PC-9 (cell line): ENCODE data around the gene MAPK8IP3. TPM values are rescaled to one million over a fixed set of nuclear protein-coding genes. Genes with fewer than 3 reads are reported as not detected.

ENCODE experiments used
- BruUV-seq: library from RNA; stranded (reverse); fragments of 400-500 nt; replicated peaks from 2 replicates; lab custom pipeline; 2021; lab: Mats Ljungman, UMichigan
- CTCF ChIA-PET: fragments of 300-600 bp; sonication (Branson Sonifier 250); formaldehyde crosslinking; loops from one replicate; lab custom pipeline; 2022; ENCODE audit warnings: antibody characterized with exemption; lab: Charles Lee
- POLR2A ChIA-PET: fragments of 300-600 bp; sonication (Branson Sonifier 250); formaldehyde crosslinking; loops from one replicate; lab custom pipeline; 2022; ENCODE audit warnings: antibody characterized with exemption; ENCODE audit not compliant: unreplicated experiment; lab: Charles Lee
- DNase-seq, 2 experiments: peaks; one replicate each; pipeline versions ENCODE4 v3.0.0 to v3.0.0-alpha.2; 2015 to 2022; ENCODE audit warnings: mixed read lengths in 1 of 2
- H2AFZ ChIP-seq: fragments of 200-600 bp; sonication (generic); 2 replicates; pipeline ENCODE4 v1.8.1; 2017; ENCODE audit warnings: antibody characterized with exemption
- H3F3A ChIP-seq: fragments of 200-600 bp; sonication (generic); 2 replicates; pipeline ENCODE4 v1.8.1; 2017; ENCODE audit warnings: antibody characterized with exemption, mild to moderate bottlenecking, low read depth; ENCODE audit not compliant: insufficient read depth
- H3K27ac ChIP-seq: fragments of 200-600 bp; sonication (generic); 2 replicates; pipeline ENCODE4 v1.6.1; 2016; ENCODE audit warnings: mixed run types
- H3K27me3 ChIP-seq: fragments of 200-600 bp; sonication (generic); 2 replicates; pipeline ENCODE4 v1.6.1; 2016; ENCODE audit warnings: low read depth, mixed run types; ENCODE audit not compliant: insufficient read depth
- H3K36me3 ChIP-seq: fragments of 200-600 bp; sonication (generic); 2 replicates; pipeline ENCODE4 v1.6.1; 2016; ENCODE audit warnings: low read depth, mixed run types
- H3K4me1 ChIP-seq: fragments of 200-600 bp; sonication (generic); replicated peaks from 2 replicates; pipeline ENCODE4 v1.6.1; 2016; ENCODE audit warnings: mixed run types; ENCODE audit not compliant: insufficient read depth
- H3K4me2 ChIP-seq: fragments of 200-600 bp; sonication (generic); 2 replicates; pipeline ENCODE4 v1.6.1; 2017; ENCODE audit warnings: mixed run types
- H3K4me3 ChIP-seq: fragments of 200-600 bp; sonication (generic); 2 replicates; pipeline ENCODE4 v1.6.1; 2016; ENCODE audit warnings: mixed run types
- H3K79me2 ChIP-seq: fragments of 200-600 bp; sonication (generic); 2 replicates; pipeline ENCODE4 v1.6.1; 2017; ENCODE audit warnings: low read depth, mixed run types
- H3K9me2 ChIP-seq: fragments of 200-600 bp; sonication (generic); 2 replicates; pipeline ENCODE4 v1.8.1; 2017; ENCODE audit warnings: mild to moderate bottlenecking; ENCODE audit not compliant: insufficient read depth
- H3K9me3 ChIP-seq: fragments of 200-600 bp; sonication (generic); 2 replicates; pipeline ENCODE4 v1.8.1; 2016; ENCODE audit warnings: low read depth; ENCODE audit not compliant: insufficient read depth
- H4K20me1 ChIP-seq: fragments of 200-600 bp; sonication (generic); 2 replicates; pipeline ENCODE4 v1.8.1; 2017; ENCODE audit not compliant: insufficient read depth
- EZH2 ChIP-seq: fragments of 200-600 bp; sonication (generic); IDR thresholded peaks from 2 replicates; pipeline ENCODE4 v1.8.0; 2017; ENCODE audit warnings: antibody characterized with exemption, low read depth
- intact Hi-C: fragments of 100-400 bp; cut with micrococcal nuclease; formaldehyde crosslinking; loops from one replicate; pipeline ENCODE4 v1.10.0; 2022; ENCODE audit not compliant: unreplicated experiment
- total RNA-seq: library from RNA; stranded (reverse); gene quantifications from 2 replicates; pipeline ENCODE4 v1.2.3, GENCODE V29; 2021
- TF ChIP-seq, protein P1 (sequence below): fragments of 200-600 bp; sonication (generic); conservative IDR thresholded peaks from 2 replicates; pipeline ENCODE4 v1.6.1; 2017; ENCODE audit warnings: mixed run types, antibody characterized with exemption, mild to moderate bottlenecking, moderate library complexity

The MAPK8IP3 gene
- total RNA-seq, 1 experiment from 2014 or later: 125 TPM

DNA sequence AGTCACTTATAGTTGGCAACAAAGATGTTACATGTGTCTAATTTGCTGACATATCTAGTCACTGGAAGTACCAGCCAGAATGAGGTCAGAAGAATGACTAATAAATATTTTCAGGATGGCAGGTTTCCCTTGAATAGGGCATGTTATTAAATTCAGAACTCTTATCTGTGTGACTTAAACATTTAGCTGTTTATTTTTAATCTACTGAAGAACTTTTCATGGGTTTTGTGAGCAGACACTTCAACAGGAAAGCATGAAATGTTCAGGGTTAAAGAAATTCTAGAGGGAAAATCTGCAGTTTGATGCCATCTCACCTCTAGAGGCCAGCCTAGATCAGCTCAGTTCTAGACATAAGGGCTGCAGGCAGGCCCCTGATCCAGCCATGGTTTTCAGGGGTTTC, 14.7 kb upstream of the MAPK8IP3 start:
- no peaks in the 10 kb centered on the region for H3K9me3 ChIP-seq
- TF ChIP-seq EZH2: no peak
- TF ChIP-seq, protein P1, sequence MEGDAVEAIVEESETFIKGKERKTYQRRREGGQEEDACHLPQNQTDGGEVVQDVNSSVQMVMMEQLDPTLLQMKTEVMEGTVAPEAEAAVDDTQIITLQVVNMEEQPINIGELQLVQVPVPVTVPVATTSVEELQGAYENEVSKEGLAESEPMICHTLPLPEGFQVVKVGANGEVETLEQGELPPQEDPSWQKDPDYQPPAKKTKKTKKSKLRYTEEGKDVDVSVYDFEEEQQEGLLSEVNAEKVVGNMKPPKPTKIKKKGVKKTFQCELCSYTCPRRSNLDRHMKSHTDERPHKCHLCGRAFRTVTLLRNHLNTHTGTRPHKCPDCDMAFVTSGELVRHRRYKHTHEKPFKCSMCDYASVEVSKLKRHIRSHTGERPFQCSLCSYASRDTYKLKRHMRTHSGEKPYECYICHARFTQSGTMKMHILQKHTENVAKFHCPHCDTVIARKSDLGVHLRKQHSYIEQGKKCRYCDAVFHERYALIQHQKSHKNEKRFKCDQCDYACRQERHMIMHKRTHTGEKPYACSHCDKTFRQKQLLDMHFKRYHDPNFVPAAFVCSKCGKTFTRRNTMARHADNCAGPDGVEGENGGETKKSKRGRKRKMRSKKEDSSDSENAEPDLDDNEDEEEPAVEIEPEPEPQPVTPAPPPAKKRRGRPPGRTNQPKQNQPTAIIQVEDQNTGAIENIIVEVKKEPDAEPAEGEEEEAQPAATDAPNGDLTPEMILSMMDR: no peak; the same call in 1 of the 2 replicates
- no TSS peak for BruUV-seq
- H3K79me2 ChIP-seq: peaks cover 87% of the 10 kb centered on the region
- H4K20me1 ChIP-seq: no peaks in the 10 kb centered on the region
- peak overlapping the region; percentile 81 for H3K4me2 ChIP-seq
- peak overlapping the region; percentile 99 for H3K27ac ChIP-seq
- ChIA-PET CTCF (interaction anchor here (1.4 kb wide), 1 partner anchor 55 kb away, joined by 6 read pairs; no protein-coding TSS in a partner anchor), POLR2A (interaction anchor here (0.5 to 0.8 kb wide), 5 partner anchors 13 to 198 kb away, joined by 3 to 15 read pairs (median 4); partner anchors contain the start of genes JPT2 and TELO2)
- H3K4me3 ChIP-seq: no peak overlapping the region
- peaks cover 75% of the 10 kb centered on the region for H3F3A ChIP-seq
- intact Hi-C loops: no loop called here
- peaks cover 67% of the 10 kb centered on the region for H3K36me3 ChIP-seq
- no peaks in the 10 kb centered on the region for H3K9me2 ChIP-seq
- H2AFZ ChIP-seq: no peak overlapping the region
- H3K4me1 ChIP-seq: peaks cover 64% of the 10 kb centered on the region
- peak in 1 of 2 experiments; percentile 46 for DNase-seq
- no peaks in the 10 kb centered on the region for H3K27me3 ChIP-seq

DNA sequence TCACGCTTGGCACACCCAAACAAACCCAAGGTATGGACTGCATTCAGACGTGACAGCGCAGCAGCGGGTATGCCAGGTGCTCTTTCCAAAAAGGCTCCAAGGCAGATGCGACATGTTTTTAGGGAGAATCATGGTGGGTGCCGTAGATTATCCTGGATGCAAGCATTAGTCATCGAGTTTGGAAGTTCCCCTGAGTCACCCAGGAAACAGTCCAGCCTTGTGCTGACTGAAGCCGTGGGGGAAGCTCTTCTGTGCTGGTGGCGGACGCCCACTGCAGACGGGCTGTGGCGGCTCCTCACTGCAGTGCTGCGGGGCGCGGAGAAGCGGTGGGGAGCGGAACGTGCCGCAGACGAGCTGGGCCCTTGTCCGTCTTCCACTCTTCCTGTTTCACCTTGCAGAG, 14.0 kb upstream of the MAPK8IP3 start:
- ChIA-PET CTCF (interaction anchor here (1.1 to 1.4 kb wide), 2 partner anchors 14 to 54 kb away, joined by 6 to 13 read pairs; partner anchors contain the start of gene MAPK8IP3), POLR2A (interaction anchor here (0.6 kb wide), 3 partner anchors 14 to 67 kb away, joined by 3 read pairs; partner anchors contain the start of gene JPT2)
- no TSS peak for BruUV-seq
- Histone ChIP-seq H3K4me3 (no peak overlapping the region; the same call in 1 of the 2 replicates), H3K9me3 (0 out of 2 replicates have a peak, but pooled peaks cover 4% of the 10 kb centered on the region), H4K20me1 (no peaks in the 10 kb centered on the region), H3K4me1 (peaks cover 57% of the 10 kb centered on the region), H3F3A (peaks cover 75% of the 10 kb centered on the region), H3K4me2 (peak overlapping the region; percentile 81), H3K27ac (peak overlapping the region; percentile 99), H3K79me2 (peaks cover 80% of the 10 kb centered on the region), H3K9me2 (no peaks in the 10 kb centered on the region), H3K36me3 (peaks cover 73% of the 10 kb centered on the region), H2AFZ (no peak overlapping the region), H3K27me3 (no peaks in the 10 kb centered on the region)
- TF ChIP-seq, protein P1: no peak
- no peak for TF ChIP-seq EZH2
- intact Hi-C loops: no loop called here
- peak; percentile 67 for DNase-seq

DNA sequence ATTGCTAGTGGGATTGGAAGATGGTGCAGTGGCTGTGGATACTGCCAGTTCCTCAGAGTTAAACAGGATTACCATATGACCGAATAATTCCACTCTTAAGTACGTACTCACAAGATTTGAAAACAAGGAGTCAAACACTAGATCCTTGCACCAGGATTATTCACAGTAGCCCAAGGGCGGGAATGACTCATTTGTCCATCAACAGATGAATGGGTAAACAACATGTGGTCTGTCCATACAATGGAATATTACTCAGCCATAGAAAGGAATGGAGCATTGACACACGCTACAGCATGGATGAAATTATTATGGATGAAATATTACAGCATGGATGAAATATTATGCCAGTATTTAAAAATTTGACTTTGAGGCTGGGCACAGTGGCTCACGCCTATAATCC, 9.1 kb upstream of the MAPK8IP3 start:
- no TSS peak for BruUV-seq
- H3K4me3 ChIP-seq: no peak overlapping the region
- H3K9me3 ChIP-seq: 0 out of 2 replicates have a peak, but pooled peaks cover 4% of the 10 kb centered on the region
- intact Hi-C loops: no loop called here
- H3K27ac ChIP-seq: no peak overlapping the region
- no peak overlapping the region for H3K4me2 ChIP-seq
- no peak overlapping the region for H2AFZ ChIP-seq
- ChIA-PET POLR2A (interaction anchor here (0.8 kb wide), 1 partner anchor 52 kb away, joined by 5 read pairs; no protein-coding TSS in a partner anchor), CTCF (no interaction called here)
- peaks cover 68% of the 10 kb centered on the region for H3K36me3 ChIP-seq
- H4K20me1 ChIP-seq: no peaks in the 10 kb centered on the region
- DNase-seq: peak in 1 of 2 experiments; percentile 74
- peaks cover 9% of the 10 kb centered on the region for H3K4me1 ChIP-seq
- H3K9me2 ChIP-seq: no peaks in the 10 kb centered on the region
- peaks cover 54% of the 10 kb centered on the region for H3F3A ChIP-seq
- no peak for TF ChIP-seq EZH2
- TF ChIP-seq, protein P1: no peak
- H3K79me2 ChIP-seq: peaks cover 40% of the 10 kb centered on the region
- no peaks in the 10 kb centered on the region for H3K27me3 ChIP-seq
